Uterus (tissue), 2 donors: ENCODE data around the gene TRAK2.

Experiments
- CTCF ChIP-seq, 4 experiments: fragments of 200-600 bp in 2 of 4; fragments of 450-650 bp in 2 of 4; sonication (generic) in 2 of 4; IDR thresholded peaks; one replicate each; pipeline ENCODE4 v1.5.1; 2016 to 2019; ENCODE audit warnings: antibody characterized with exemption in 4 of 4, mild to moderate bottlenecking in 2 of 4, moderate library complexity in 1 of 4
- POLR2A ChIP-seq, 2 donors: fragments of 450-650 bp; IDR thresholded peaks; one replicate each; pipeline ENCODE4 v1.6.1; 2016; ENCODE audit warnings: antibody characterized with exemption in 2 of 2, mild to moderate bottlenecking in 1 of 2, moderate library complexity in 1 of 2

GRCh38 chr2:201460532-201460931, 9.3 kb upstream of the TRAK2 start:
- TF ChIP-seq POLR2A (IDR thresholded peaks at IDR 0.05) (no peak), CTCF (IDR thresholded peaks at IDR 0.05) (no peak)
